ENCODE results near the gene CTSL. TPM values are rescaled to one million over a fixed set of nuclear protein-coding genes. Genes with fewer than 3 reads are reported as not detected.
"Not testable (repeated sequence)": the region's sequence is repeated elsewhere in the genome, so short reads cannot be mapped to it uniquely, and the experiment has no call there.

CTSL gene
- total RNA-seq, 1 experiment from 2014 or later: 63.2 TPM

DNA sequence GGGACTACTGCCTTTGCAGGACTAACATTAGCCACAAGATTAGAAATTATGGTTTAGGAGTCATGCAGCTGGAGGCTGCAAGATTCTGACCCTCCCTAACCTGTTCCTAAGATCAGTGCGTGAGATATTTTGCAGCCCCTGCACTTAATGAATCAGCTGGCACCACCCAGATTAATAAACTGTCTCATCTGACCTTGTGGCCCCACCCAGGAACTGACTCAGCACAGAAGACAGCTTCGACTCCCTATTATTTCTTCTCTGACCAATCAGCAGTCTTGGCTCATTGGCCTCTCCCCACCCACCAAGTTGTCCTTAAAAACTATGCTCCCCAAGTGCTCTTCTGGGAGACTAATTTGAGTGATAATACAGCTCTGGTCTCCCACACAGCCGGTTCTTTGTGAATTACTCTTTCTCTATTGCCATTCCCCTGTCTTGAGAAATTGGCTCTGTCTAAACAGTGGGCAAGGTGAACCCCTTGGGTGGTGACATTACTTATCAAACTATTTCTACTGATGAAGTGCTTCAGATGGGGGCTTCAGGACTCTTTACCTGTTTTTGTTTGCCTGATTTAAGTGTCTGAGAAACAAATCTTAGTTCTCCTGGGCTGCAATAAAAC is 17.0 kb downstream of the CTSL start:
- TF ChIP-seq EZH2phosphoT487 (IDR thresholded peaks at IDR 0.05; ENCODE audit: borderline replicate concordance, low read length) (no peak), EZH2 (IDR thresholded peaks at IDR 0.05; ENCODE audit: low read length, unreplicated experiment) (no peak)
- TF ChIP-seq, protein P1, sequence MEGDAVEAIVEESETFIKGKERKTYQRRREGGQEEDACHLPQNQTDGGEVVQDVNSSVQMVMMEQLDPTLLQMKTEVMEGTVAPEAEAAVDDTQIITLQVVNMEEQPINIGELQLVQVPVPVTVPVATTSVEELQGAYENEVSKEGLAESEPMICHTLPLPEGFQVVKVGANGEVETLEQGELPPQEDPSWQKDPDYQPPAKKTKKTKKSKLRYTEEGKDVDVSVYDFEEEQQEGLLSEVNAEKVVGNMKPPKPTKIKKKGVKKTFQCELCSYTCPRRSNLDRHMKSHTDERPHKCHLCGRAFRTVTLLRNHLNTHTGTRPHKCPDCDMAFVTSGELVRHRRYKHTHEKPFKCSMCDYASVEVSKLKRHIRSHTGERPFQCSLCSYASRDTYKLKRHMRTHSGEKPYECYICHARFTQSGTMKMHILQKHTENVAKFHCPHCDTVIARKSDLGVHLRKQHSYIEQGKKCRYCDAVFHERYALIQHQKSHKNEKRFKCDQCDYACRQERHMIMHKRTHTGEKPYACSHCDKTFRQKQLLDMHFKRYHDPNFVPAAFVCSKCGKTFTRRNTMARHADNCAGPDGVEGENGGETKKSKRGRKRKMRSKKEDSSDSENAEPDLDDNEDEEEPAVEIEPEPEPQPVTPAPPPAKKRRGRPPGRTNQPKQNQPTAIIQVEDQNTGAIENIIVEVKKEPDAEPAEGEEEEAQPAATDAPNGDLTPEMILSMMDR (conservative IDR thresholded peaks at IDR 0.05; ENCODE audit: low read depth, low read length): no peak
- intact Hi-C loops (cut with micrococcal nuclease): no loop called here
- ChIA-PET CTCF (no interaction called here), POLR2A (ENCODE audit: unreplicated experiment) (no interaction called here)
- no peak overlapping the region for H2AFZ ChIP-seq (ENCODE audit: low read length)
- no peaks in the 10 kb centered on the region for H3K79me2 ChIP-seq (ENCODE audit: low read length)
- H3K4me1 ChIP-seq (ENCODE audit: insufficient read depth, low read length): no peaks in the 10 kb centered on the region
- H3F3A ChIP-seq (ENCODE audit: low read length, unreplicated experiment): no peaks in the 10 kb centered on the region
- H4K20me1 ChIP-seq (ENCODE audit: low read length): no peaks in the 10 kb centered on the region
- no peak overlapping the region for H3K27ac ChIP-seq (ENCODE audit: low read length)
- DNase-seq (no peak), ATAC-seq (no peak)
- BruUV-seq (replicated peaks): no TSS peak
- H3K27me3 ChIP-seq (ENCODE audit: low read length): no peaks in the 10 kb centered on the region
- no peak overlapping the region for H3K4me3 ChIP-seq (ENCODE audit: low read length)
- H3K4me2 ChIP-seq (ENCODE audit: low read length): no peak overlapping the region
- no peaks in the 10 kb centered on the region for H3K9me2 ChIP-seq (replicated peaks; ENCODE audit: low read length)
- 0 out of 2 replicates have a peak, but pooled peaks cover 6% of the 10 kb centered on the region for H3K9me3 ChIP-seq (ENCODE audit: low read length)
- no peaks in the 10 kb centered on the region for H3K36me3 ChIP-seq (ENCODE audit: low read depth, low read length)
- H3K9ac ChIP-seq (ENCODE audit: low read length): no peak overlapping the region

DNA sequence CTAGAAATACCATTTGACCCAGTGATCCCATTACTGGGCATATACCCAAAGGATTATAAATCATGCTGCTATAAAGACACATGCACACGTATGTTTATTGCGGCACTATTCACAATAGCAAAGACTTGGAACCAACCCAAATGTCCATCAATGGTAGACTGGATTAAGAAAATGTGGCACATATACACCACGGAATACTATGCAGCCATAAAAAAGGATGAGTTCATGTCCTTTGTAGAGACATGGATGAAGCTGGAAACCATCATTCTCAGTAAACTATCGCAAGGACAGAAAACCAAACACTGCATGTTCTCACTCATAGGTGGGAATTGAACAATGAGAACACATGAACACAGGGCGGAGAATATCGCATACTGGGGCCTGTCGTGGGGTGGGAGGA is 18.3 kb downstream of the CTSL start:
- CTCF ChIA-PET; H3K9me2 ChIP-seq (replicated peaks; ENCODE audit: low read length); intact Hi-C loops (cut with micrococcal nuclease); H3K36me3 ChIP-seq (ENCODE audit: low read depth, low read length); POLR2A ChIA-PET (ENCODE audit: unreplicated experiment); H3K4me3 ChIP-seq (ENCODE audit: low read length); BruUV-seq (replicated peaks); H3F3A ChIP-seq (ENCODE audit: low read length, unreplicated experiment); H3K4me1 ChIP-seq (ENCODE audit: insufficient read depth, low read length); H3K27me3 ChIP-seq (ENCODE audit: low read length); H3K79me2 ChIP-seq (ENCODE audit: low read length); ATAC-seq; DNase-seq; H3K9me3 ChIP-seq (ENCODE audit: low read length); H4K20me1 ChIP-seq (ENCODE audit: low read length); H3K4me2 ChIP-seq (ENCODE audit: low read length); H3K9ac ChIP-seq (ENCODE audit: low read length); H2AFZ ChIP-seq (ENCODE audit: low read length); H3K27ac ChIP-seq (ENCODE audit: low read length): not testable (repeated sequence)

DNA sequence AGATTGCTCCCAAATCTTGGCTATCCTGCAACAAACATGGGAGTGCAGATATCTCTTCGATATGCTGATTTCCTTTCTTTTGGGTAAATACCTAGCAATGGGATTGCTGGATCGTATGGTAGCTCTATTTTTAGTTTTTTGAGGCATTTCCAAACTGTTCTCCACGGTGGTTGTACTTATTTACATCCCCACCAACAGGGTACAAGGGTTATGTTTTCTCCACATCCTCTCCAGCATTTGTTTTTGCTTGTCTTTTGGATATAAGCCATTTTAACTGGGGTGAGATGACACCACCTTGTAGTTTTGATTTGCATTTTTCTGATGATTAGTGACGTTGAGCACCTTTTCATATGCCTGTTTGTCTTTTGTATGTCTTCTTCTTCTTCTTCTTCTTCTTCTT is 20.3 kb downstream of the CTSL start:
- ChIA-PET CTCF (no interaction called here), POLR2A (ENCODE audit: unreplicated experiment) (no interaction called here)
- H3K27ac ChIP-seq (ENCODE audit: low read length): no peak overlapping the region
- ATAC-seq: no peak
- H3K9ac ChIP-seq (ENCODE audit: low read length): no peak overlapping the region
- DNase-seq: no peak
- no peak overlapping the region for H3K4me3 ChIP-seq (ENCODE audit: low read length)
- no peaks in the 10 kb centered on the region for H3K36me3 ChIP-seq (ENCODE audit: low read depth, low read length)
- TF ChIP-seq EZH2phosphoT487 (IDR thresholded peaks at IDR 0.05; ENCODE audit: borderline replicate concordance, low read length): no peak
- TF ChIP-seq, protein P1 (conservative IDR thresholded peaks at IDR 0.05; ENCODE audit: low read depth, low read length): no peak
- no peak for TF ChIP-seq EZH2 (IDR thresholded peaks at IDR 0.05; ENCODE audit: low read length, unreplicated experiment)
- no peaks in the 10 kb centered on the region for H3K4me1 ChIP-seq (ENCODE audit: insufficient read depth, low read length)
- intact Hi-C loops (cut with micrococcal nuclease): no loop called here
- H3K27me3 ChIP-seq (ENCODE audit: low read length): no peaks in the 10 kb centered on the region
- H3K79me2 ChIP-seq (ENCODE audit: low read length): no peaks in the 10 kb centered on the region
- BruUV-seq (replicated peaks): no TSS peak
- H3F3A ChIP-seq (ENCODE audit: low read length, unreplicated experiment): no peaks in the 10 kb centered on the region
- H3K4me2 ChIP-seq (ENCODE audit: low read length): no peak overlapping the region
- no peak overlapping the region for H2AFZ ChIP-seq (ENCODE audit: low read length)
- H3K9me2 ChIP-seq (replicated peaks; ENCODE audit: low read length): no peaks in the 10 kb centered on the region
- H3K9me3 ChIP-seq (ENCODE audit: low read length): 0 out of 2 replicates have a peak, but pooled peaks cover 6% of the 10 kb centered on the region
- no peaks in the 10 kb centered on the region for H4K20me1 ChIP-seq (ENCODE audit: low read length)

Measured in PC-3 (cell line).